Uterus (tissue), 2 donors: ENCODE data around the gene MYO16.

Source experiments
- CTCF ChIP-seq, 4 experiments: fragments of 200-600 bp in 2 of 4; fragments of 450-650 bp in 2 of 4; sonication (generic) in 2 of 4; IDR thresholded peaks; one replicate each; pipeline ENCODE4 v1.5.1; 2016 to 2019; ENCODE audit warnings: antibody characterized with exemption in 4 of 4, mild to moderate bottlenecking in 2 of 4, moderate library complexity in 1 of 4
- POLR2A ChIP-seq, 2 donors: fragments of 450-650 bp; IDR thresholded peaks; one replicate each; pipeline ENCODE4 v1.6.1; 2016; ENCODE audit warnings: antibody characterized with exemption in 2 of 2, mild to moderate bottlenecking in 1 of 2, moderate library complexity in 1 of 2

- TF ChIP-seq CTCF (IDR thresholded peaks at IDR 0.05) (no peak), POLR2A (IDR thresholded peaks at IDR 0.05) (no peak)
Observed at GRCh38 chr13:109140479-109141349, 511.3 kb downstream of the MYO16 start.
